ENCODE measurements around the gene ASAP2.

DNA sequence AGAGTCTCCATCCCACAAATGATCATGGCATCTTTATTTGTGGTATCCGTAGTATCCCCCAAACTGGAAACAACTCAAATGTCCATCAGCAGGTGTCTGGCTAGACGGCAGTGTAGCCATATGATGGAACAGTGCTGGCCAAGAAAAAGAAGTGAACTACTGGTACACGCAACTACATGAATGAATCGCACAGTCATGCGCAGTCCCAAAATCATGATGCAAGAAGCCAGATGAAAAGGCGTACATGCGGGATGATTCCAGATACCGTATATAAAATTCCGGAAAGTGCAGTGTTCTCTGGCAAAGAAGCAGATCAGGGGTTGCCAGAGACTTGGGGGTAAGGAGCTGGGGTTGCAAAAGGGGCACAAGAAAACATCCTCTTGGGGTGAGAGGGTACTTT is 102.5 kb downstream of the ASAP2 start:
- no peak for TF ChIP-seq EP300 (IDR thresholded peaks at IDR 0.05)
- TF ChIP-seq, protein P1, sequence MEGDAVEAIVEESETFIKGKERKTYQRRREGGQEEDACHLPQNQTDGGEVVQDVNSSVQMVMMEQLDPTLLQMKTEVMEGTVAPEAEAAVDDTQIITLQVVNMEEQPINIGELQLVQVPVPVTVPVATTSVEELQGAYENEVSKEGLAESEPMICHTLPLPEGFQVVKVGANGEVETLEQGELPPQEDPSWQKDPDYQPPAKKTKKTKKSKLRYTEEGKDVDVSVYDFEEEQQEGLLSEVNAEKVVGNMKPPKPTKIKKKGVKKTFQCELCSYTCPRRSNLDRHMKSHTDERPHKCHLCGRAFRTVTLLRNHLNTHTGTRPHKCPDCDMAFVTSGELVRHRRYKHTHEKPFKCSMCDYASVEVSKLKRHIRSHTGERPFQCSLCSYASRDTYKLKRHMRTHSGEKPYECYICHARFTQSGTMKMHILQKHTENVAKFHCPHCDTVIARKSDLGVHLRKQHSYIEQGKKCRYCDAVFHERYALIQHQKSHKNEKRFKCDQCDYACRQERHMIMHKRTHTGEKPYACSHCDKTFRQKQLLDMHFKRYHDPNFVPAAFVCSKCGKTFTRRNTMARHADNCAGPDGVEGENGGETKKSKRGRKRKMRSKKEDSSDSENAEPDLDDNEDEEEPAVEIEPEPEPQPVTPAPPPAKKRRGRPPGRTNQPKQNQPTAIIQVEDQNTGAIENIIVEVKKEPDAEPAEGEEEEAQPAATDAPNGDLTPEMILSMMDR (IDR thresholded peaks at IDR 0.05): no peak

Data from tibial nerve (tissue), 4 donors.